ENCODE results near the gene SMIM10L1.

The SMIM10L1 gene

GRCh38 chr12:11183011-11183410 lies 12.0 kb downstream of the SMIM10L1 start:
- TF ChIP-seq ISL1 (CRISPR knock-in tag; IDR thresholded peaks at IDR 0.05) (no peak), BACH2 (CRISPR knock-in tag; IDR thresholded peaks at IDR 0.05; ENCODE audit: borderline replicate concordance) (no peak), PATZ1 (CRISPR knock-in tag; IDR thresholded peaks at IDR 0.05; ENCODE audit: borderline replicate concordance) (no peak)
- ATAC-seq: no peak

- TF ChIP-seq CSDC2 (CRISPR knock-in tag; IDR thresholded peaks at IDR 0.05): no peak
- TF ChIP-seq ZFP30 (CRISPR knock-in tag; IDR thresholded peaks at IDR 0.05): no peak
- no peak for TF ChIP-seq ZC3H10 (CRISPR knock-in tag; IDR thresholded peaks at IDR 0.05)
- TF ChIP-seq TCF4 (CRISPR knock-in tag; IDR thresholded peaks at IDR 0.05; ENCODE audit: borderline replicate concordance): no peak
- TF ChIP-seq GLIS3 (CRISPR knock-in tag; IDR thresholded peaks at IDR 0.05): no peak
- TF ChIP-seq TOX (CRISPR knock-in tag; IDR thresholded peaks at IDR 0.05; ENCODE audit: borderline replicate concordance): no peak
- TF ChIP-seq ZNF565 (CRISPR knock-in tag; conservative IDR thresholded peaks at IDR 0.05; ENCODE audit: low read depth): no peak
- TF ChIP-seq SNAI2 (CRISPR knock-in tag; IDR thresholded peaks at IDR 0.05): no peak
- TF ChIP-seq ESRRG (CRISPR knock-in tag; IDR thresholded peaks at IDR 0.05): no peak
- TF ChIP-seq OSR1 (CRISPR knock-in tag; IDR thresholded peaks at IDR 0.05): no peak
- TF ChIP-seq ARNTL (CRISPR knock-in tag; IDR thresholded peaks at IDR 0.05; ENCODE audit: borderline replicate concordance, low read depth): no peak
- TF ChIP-seq TSHZ2 (CRISPR knock-in tag; IDR thresholded peaks at IDR 0.05): no peak
- TF ChIP-seq CSRNP3 (CRISPR knock-in tag; IDR thresholded peaks at IDR 0.05): no peak
- TF ChIP-seq ZFP3 (CRISPR knock-in tag; IDR thresholded peaks at IDR 0.05): no peak
- no peak for TF ChIP-seq POU6F1 (CRISPR knock-in tag; IDR thresholded peaks at IDR 0.05; ENCODE audit: borderline replicate concordance, low read depth)
- no peak for TF ChIP-seq BACH2 (CRISPR knock-in tag; IDR thresholded peaks at IDR 0.05; ENCODE audit: borderline replicate concordance)
- TF ChIP-seq ZNF70 (CRISPR knock-in tag; IDR thresholded peaks at IDR 0.05): no peak
- no peak for TF ChIP-seq PPARA (CRISPR knock-in tag; IDR thresholded peaks at IDR 0.05; ENCODE audit: borderline replicate concordance)
- no peak for TF ChIP-seq PATZ1 (CRISPR knock-in tag; IDR thresholded peaks at IDR 0.05; ENCODE audit: borderline replicate concordance)
- no peak for TF ChIP-seq ISL1 (CRISPR knock-in tag; IDR thresholded peaks at IDR 0.05)
- ATAC-seq: no peak
These were observed 15.8 kb downstream of the SMIM10L1 start, which contains the start of gene TAS2R42 for GRCh38 chr12:11186837-11187236. TSS of gene TAS2R42 (minus strand) at chr12:11186937. CDS start at chr12:11186937, 0 bp downstream.

GRCh38 chr12:11202811-11203210 lies 31.8 kb downstream of the SMIM10L1 start:
- TF ChIP-seq CREB5 (CRISPR knock-in tag; IDR thresholded peaks at IDR 0.05; ENCODE audit: low read depth) (no peak), POU6F1 (CRISPR knock-in tag; IDR thresholded peaks at IDR 0.05; ENCODE audit: borderline replicate concordance, low read depth) (no peak), SNAI2 (CRISPR knock-in tag; IDR thresholded peaks at IDR 0.05) (no peak), ZFP3 (CRISPR knock-in tag; IDR thresholded peaks at IDR 0.05) (no peak), TOX (CRISPR knock-in tag; IDR thresholded peaks at IDR 0.05; ENCODE audit: borderline replicate concordance) (no peak), ESRRG (CRISPR knock-in tag; IDR thresholded peaks at IDR 0.05) (no peak), ISL1 (CRISPR knock-in tag; IDR thresholded peaks at IDR 0.05) (no peak), OSR1 (CRISPR knock-in tag; IDR thresholded peaks at IDR 0.05) (no peak), CSDC2 (CRISPR knock-in tag; IDR thresholded peaks at IDR 0.05) (no peak), BACH2 (CRISPR knock-in tag; IDR thresholded peaks at IDR 0.05; ENCODE audit: borderline replicate concordance) (no peak), ZFP30 (CRISPR knock-in tag; IDR thresholded peaks at IDR 0.05) (no peak), CSRNP3 (CRISPR knock-in tag; IDR thresholded peaks at IDR 0.05) (no peak)
- no peak for ATAC-seq

Data from SK-N-SH treated with all-trans-retinoic acid at 6 μM for 48 hours (cell line).